ENCODE results near the gene MAP3K4.
"Not testable (repeated sequence)": the region's sequence is repeated elsewhere in the genome, so short reads cannot be mapped to it uniquely, and the experiment has no call there.

The MAP3K4 gene

GRCh38 chr6:161091972-161092701, 100.6 kb downstream of the MAP3K4 start:
- DNase-seq: no peak

GRCh38 chr6:161094955-161095354, 103.4 kb downstream of the MAP3K4 start:
- no peak for DNase-seq

- no peak for DNase-seq
Measured at GRCh38 chr6:161095916-161096315, 104.3 kb downstream of the MAP3K4 start.

- DNase-seq: no peak
Measured at GRCh38 chr6:161100072-161100471, 108.5 kb downstream of the MAP3K4 start.

GRCh38 chr6:161101517-161101916, 109.9 kb downstream of the MAP3K4 start:
- no peak for DNase-seq

- no peak for DNase-seq
Measured at GRCh38 chr6:161103475-161103874, 111.9 kb downstream of the MAP3K4 start.

- no peak for DNase-seq
Measured at GRCh38 chr6:161104966-161105365, 113.4 kb downstream of the MAP3K4 start.

- DNase-seq: no peak
Measured at GRCh38 chr6:161105408-161105807, 113.8 kb downstream of the MAP3K4 start.

GRCh38 chr6:161107779-161108730, 116.5 kb downstream of the MAP3K4 start:
- DNase-seq: no peak

GRCh38 chr6:161108916-161109315, 117.3 kb downstream of the MAP3K4 start:
- DNase-seq: no peak

GRCh38 chr6:161109366-161109765, 117.8 kb downstream of the MAP3K4 start:
- DNase-seq: no peak

- DNase-seq: no peak
Measured at GRCh38 chr6:161110028-161110779, 118.6 kb downstream of the MAP3K4 start.

- no peak for DNase-seq
Measured at GRCh38 chr6:161111261-161111660, 119.7 kb downstream of the MAP3K4 start.

GRCh38 chr6:161115468-161115867, 123.9 kb downstream of the MAP3K4 start:
- DNase-seq: no peak

- DNase-seq: no peak
Measured at GRCh38 chr6:161116554-161116953, 125.0 kb downstream of the MAP3K4 start.

GRCh38 chr6:161117308-161117707, 125.7 kb downstream of the MAP3K4 start:
- no peak for DNase-seq

- no peak for DNase-seq
Measured at GRCh38 chr6:161117942-161118341, 126.4 kb downstream of the MAP3K4 start.

- not testable (repeated sequence) for DNase-seq
Measured at GRCh38 chr6:161123319-161123718, 131.8 kb downstream of the MAP3K4 start.

GRCh38 chr6:161125591-161125990, 134.0 kb downstream of the MAP3K4 start:
- DNase-seq: no peak

GRCh38 chr6:161127071-161127740, 135.6 kb downstream of the MAP3K4 start:
- DNase-seq: no peak

GRCh38 chr6:161128230-161128629, 136.7 kb downstream of the MAP3K4 start:
- no peak for DNase-seq

GRCh38 chr6:161128680-161129196, 137.2 kb downstream of the MAP3K4 start:
- no peak for DNase-seq
